Activated T-helper 2 cell treated with anti-CD3 and anti-CD28 coated beads, Interferon-gamma antibody, Interleukin-2, Interleukin-4, amounts not matched to agents 10 μg/mL and 5 μg/mL and 100 μg/mL, durations not matched to agents 14 hours and 24 hours and 36 hours (primary cell): Measurements from ENCODE around the gene USP33. TPM values are rescaled to one million over a fixed set of nuclear protein-coding genes. Genes with fewer than 3 reads are reported as not detected.
"Not testable (repeated sequence)": the region's sequence is repeated elsewhere in the genome, so short reads cannot be mapped to it uniquely, and the experiment has no call there.

ENCODE experiments used
- DNase-seq: peaks from one replicate; pipeline ENCODE4 v3.0.0; 2021; ENCODE audit warnings: low spot score
- H3K27ac Mint-ChIP-seq: one replicate; pipeline ENCODE4 v1.8.0; 2021; ENCODE audit warnings: mixed read lengths
- H3K27me3 Mint-ChIP-seq: one replicate; pipeline ENCODE4 v1.8.0; 2021; ENCODE audit warnings: low read depth, mixed read lengths
- H3K36me3 Mint-ChIP-seq: one replicate; pipeline ENCODE4 v1.8.0; 2021; ENCODE audit warnings: low read depth, mixed read lengths
- H3K4me1 Mint-ChIP-seq: one replicate; pipeline ENCODE4 v1.8.0; 2021; ENCODE audit warnings: low read depth, mixed read lengths
- H3K4me3 Mint-ChIP-seq: one replicate; pipeline ENCODE4 v1.8.0; 2021; ENCODE audit warnings: low read depth, mild to moderate bottlenecking, moderate library complexity, mixed read lengths
- H3K9me3 Mint-ChIP-seq: one replicate; pipeline ENCODE4 v1.8.0; 2021; ENCODE audit warnings: mixed read lengths
- intact Hi-C: fragments of 100-400 bp; cut with micrococcal nuclease; formaldehyde crosslinking; loops from one replicate; pipeline ENCODE4 v1.15.1; 2023
- total RNA-seq: library from RNA; stranded (reverse); gene quantifications from 2 replicates; pipeline ENCODE4 v1.2.3, GENCODE V29; 2022

Gene USP33
- total RNA-seq, 1 donor from 2014 or later = 38.4 TPM

- no peak overlapping the region for H3K4me3 Mint-ChIP-seq
- H3K36me3 Mint-ChIP-seq = no peaks in the 10 kb centered on the region
- H3K9me3 Mint-ChIP-seq = no peaks in the 10 kb centered on the region
- intact Hi-C loops = no loop called here
- no peaks in the 10 kb centered on the region for H3K4me1 Mint-ChIP-seq
- no peak for DNase-seq
- peaks cover 4% of the 10 kb centered on the region for H3K27me3 Mint-ChIP-seq
- H3K27ac Mint-ChIP-seq = no peak overlapping the region
Measured at GRCh38 chr1:77768006-77768405, 8.4 kb upstream of the USP33 start.

GRCh38 chr1:77762072-77762476 is 2.4 kb upstream of the USP33 start:
- H3K4me1 Mint-ChIP-seq = peaks cover 16% of the 10 kb centered on the region

GRCh38 chr1:77757603-77758002 is 2.0 kb downstream of the USP33 start:
- H3K4me1 Mint-ChIP-seq = peaks cover 36% of the 10 kb centered on the region
- H3K36me3 Mint-ChIP-seq = peaks cover 8% of the 10 kb centered on the region
- peaks cover 3% of the 10 kb centered on the region for H3K27me3 Mint-ChIP-seq
- peak overlapping the region; percentile 58 for H3K4me3 Mint-ChIP-seq
- DNase-seq = no peak
- intact Hi-C loops = no loop called here
- H3K9me3 Mint-ChIP-seq = no peaks in the 10 kb centered on the region
- no peak overlapping the region for H3K27ac Mint-ChIP-seq

More at GRCh38 chr1:77762072-77762476, 2.4 kb upstream of the USP33 start:
- no peak for DNase-seq
- H3K9me3 Mint-ChIP-seq = no peaks in the 10 kb centered on the region
- peaks cover 8% of the 10 kb centered on the region for H3K36me3 Mint-ChIP-seq
- no peak overlapping the region for H3K4me3 Mint-ChIP-seq
- peaks cover 6% of the 10 kb centered on the region for H3K27me3 Mint-ChIP-seq
- intact Hi-C loops = no loop called here
- no peak overlapping the region for H3K27ac Mint-ChIP-seq

GRCh38 chr1:77757066-77757584 is 2.5 kb downstream of the USP33 start:
- no peak overlapping the region for H3K27ac Mint-ChIP-seq
- no peak for DNase-seq
- intact Hi-C loops = no loop called here
- peaks cover 36% of the 10 kb centered on the region for H3K4me1 Mint-ChIP-seq
- no peaks in the 10 kb centered on the region for H3K9me3 Mint-ChIP-seq
- H3K27me3 Mint-ChIP-seq = peaks cover 1% of the 10 kb centered on the region
- H3K4me3 Mint-ChIP-seq = peak overlapping the region; percentile 58
- peaks cover 8% of the 10 kb centered on the region for H3K36me3 Mint-ChIP-seq

- no peak for DNase-seq
- H3K9me3 Mint-ChIP-seq = no peaks in the 10 kb centered on the region
- peaks cover 8% of the 10 kb centered on the region for H3K36me3 Mint-ChIP-seq
- H3K27me3 Mint-ChIP-seq = no peaks in the 10 kb centered on the region
- no peak overlapping the region for H3K4me3 Mint-ChIP-seq
- peaks cover 37% of the 10 kb centered on the region for H3K4me1 Mint-ChIP-seq
- intact Hi-C loops = no loop called here
- no peak overlapping the region for H3K27ac Mint-ChIP-seq
Measured at GRCh38 chr1:77756052-77756754, 3.4 kb downstream of the USP33 start.

- H3K4me1 Mint-ChIP-seq = peaks cover 13% of the 10 kb centered on the region
- H3K4me3 Mint-ChIP-seq, DNase-seq, H3K9me3 Mint-ChIP-seq, intact Hi-C loops, H3K27ac Mint-ChIP-seq, H3K36me3 Mint-ChIP-seq, H3K27me3 Mint-ChIP-seq: not testable (repeated sequence)
Measured at GRCh38 chr1:77749489-77749888, 10.2 kb downstream of the USP33 start.

GRCh38 chr1:77744576-77744975 is 15.1 kb downstream of the USP33 start:
- intact Hi-C loops = no loop called here
- H3K4me3 Mint-ChIP-seq = no peak overlapping the region
- peaks cover 3% of the 10 kb centered on the region for H3K4me1 Mint-ChIP-seq
- peaks cover 19% of the 10 kb centered on the region for H3K36me3 Mint-ChIP-seq
- H3K27ac Mint-ChIP-seq = no peak overlapping the region
- no peaks in the 10 kb centered on the region for H3K9me3 Mint-ChIP-seq
- no peaks in the 10 kb centered on the region for H3K27me3 Mint-ChIP-seq
- DNase-seq = no peak

- Mint-ChIP-seq H3K36me3 (peaks cover 34% of the 10 kb centered on the region), H3K4me3 (no peak overlapping the region), H3K4me1 (peaks cover 3% of the 10 kb centered on the region), H3K9me3 (no peaks in the 10 kb centered on the region), H3K27me3 (no peaks in the 10 kb centered on the region), H3K27ac (no peak overlapping the region)
- no peak for DNase-seq
- intact Hi-C loops = no loop called here
Measured at GRCh38 chr1:77742011-77742555, 17.6 kb downstream of the USP33 start.

- DNase-seq = no peak
- no peak overlapping the region for H3K4me3 Mint-ChIP-seq
- no peaks in the 10 kb centered on the region for H3K9me3 Mint-ChIP-seq
- intact Hi-C loops = no loop called here
- peaks cover 37% of the 10 kb centered on the region for H3K36me3 Mint-ChIP-seq
- peaks cover 3% of the 10 kb centered on the region for H3K4me1 Mint-ChIP-seq
- H3K27ac Mint-ChIP-seq = no peak overlapping the region
- no peaks in the 10 kb centered on the region for H3K27me3 Mint-ChIP-seq
Measured at GRCh38 chr1:77741316-77741715, 18.3 kb downstream of the USP33 start.

- no peak for DNase-seq
- Mint-ChIP-seq H3K27ac (no peak overlapping the region), H3K9me3 (no peaks in the 10 kb centered on the region), H3K4me3 (no peak overlapping the region), H3K4me1 (no peaks in the 10 kb centered on the region), H3K36me3 (peaks cover 34% of the 10 kb centered on the region), H3K27me3 (no peaks in the 10 kb centered on the region)
- intact Hi-C loops = no loop called here
Measured at GRCh38 chr1:77739235-77739634, 20.4 kb downstream of the USP33 start.

- no peak for DNase-seq
- Mint-ChIP-seq H3K4me1 (no peaks in the 10 kb centered on the region), H3K9me3 (no peaks in the 10 kb centered on the region), H3K36me3 (peaks cover 35% of the 10 kb centered on the region), H3K27me3 (no peaks in the 10 kb centered on the region), H3K4me3 (no peak overlapping the region), H3K27ac (no peak overlapping the region)
- intact Hi-C loops = no loop called here
Measured at GRCh38 chr1:77732090-77732489, 27.6 kb downstream of the USP33 start.

- H3K4me3 Mint-ChIP-seq = no peak overlapping the region
- intact Hi-C loops = no loop called here
- H3K27ac Mint-ChIP-seq = no peak overlapping the region
- H3K27me3 Mint-ChIP-seq = no peaks in the 10 kb centered on the region
- DNase-seq = no peak
- peaks cover 70% of the 10 kb centered on the region for H3K36me3 Mint-ChIP-seq
- H3K4me1 Mint-ChIP-seq = no peaks in the 10 kb centered on the region
- no peaks in the 10 kb centered on the region for H3K9me3 Mint-ChIP-seq
Measured at GRCh38 chr1:77725706-77726105, 33.9 kb downstream of the USP33 start.

GRCh38 chr1:77718181-77718580 is 41.5 kb downstream of the USP33 start:
- H3K4me1 Mint-ChIP-seq = no peaks in the 10 kb centered on the region
- no peak overlapping the region for H3K27ac Mint-ChIP-seq
- intact Hi-C loops = no loop called here
- H3K9me3 Mint-ChIP-seq = no peaks in the 10 kb centered on the region
- no peak overlapping the region for H3K4me3 Mint-ChIP-seq
- DNase-seq = no peak
- peaks cover 63% of the 10 kb centered on the region for H3K36me3 Mint-ChIP-seq
- H3K27me3 Mint-ChIP-seq = no peaks in the 10 kb centered on the region
